ENCODE results near the gene APBA1.

APBA1 gene

DNA sequence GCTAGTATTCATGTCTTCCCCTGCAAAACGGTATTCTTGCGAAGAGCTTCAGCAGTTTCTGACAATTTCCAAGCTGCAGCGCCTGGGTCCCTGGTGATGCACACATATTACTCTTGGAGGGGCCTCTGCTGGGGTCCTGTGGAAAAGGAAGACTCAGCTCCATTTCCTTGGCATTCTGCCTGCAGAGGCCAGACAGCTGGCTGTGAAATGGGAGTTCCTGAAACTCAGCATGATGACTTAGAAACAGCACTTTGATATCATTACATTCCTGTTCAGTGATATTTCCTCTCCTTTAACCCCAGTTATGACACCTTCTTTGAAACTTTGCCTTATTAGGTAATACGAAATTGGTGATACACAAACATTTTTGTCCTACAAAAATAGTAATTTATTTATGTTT lies 98.5 kb downstream of the APBA1 start:
- DNase-seq: no peak

GRCh38 chr9:69572611-69573010 lies 99.6 kb downstream of the APBA1 start:
- no peak for DNase-seq

GRCh38 chr9:69571032-69571431 lies 101.1 kb downstream of the APBA1 start:
- no peak for DNase-seq

GRCh38 chr9:69569738-69570451 lies 102.3 kb downstream of the APBA1 start:
- no peak for DNase-seq

GRCh38 chr9:69564557-69564956 lies 107.6 kb downstream of the APBA1 start:
- DNase-seq: no peak

GRCh38 chr9:69559126-69559525 lies 113.0 kb downstream of the APBA1 start:
- no peak for DNase-seq

DNA sequence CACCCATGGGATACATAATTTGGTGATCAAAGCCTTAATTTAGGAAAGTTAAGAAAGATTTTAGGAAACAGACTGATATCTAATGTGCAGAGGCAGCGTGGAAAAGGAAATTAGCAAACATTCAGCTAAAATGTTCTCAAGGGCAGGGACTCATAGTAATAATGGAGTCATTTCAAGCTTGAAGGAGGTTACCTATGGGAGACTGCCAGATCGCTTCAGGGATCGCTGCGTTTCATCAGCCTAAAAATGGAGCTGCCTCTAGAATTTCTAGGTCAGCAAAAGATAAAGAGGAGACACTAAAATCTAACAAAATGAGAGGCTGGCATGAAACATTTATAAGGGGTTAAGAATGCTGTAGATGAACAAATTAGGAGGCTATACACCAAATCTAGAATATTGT lies 115.5 kb downstream of the APBA1 start:
- no peak for DNase-seq

DNA sequence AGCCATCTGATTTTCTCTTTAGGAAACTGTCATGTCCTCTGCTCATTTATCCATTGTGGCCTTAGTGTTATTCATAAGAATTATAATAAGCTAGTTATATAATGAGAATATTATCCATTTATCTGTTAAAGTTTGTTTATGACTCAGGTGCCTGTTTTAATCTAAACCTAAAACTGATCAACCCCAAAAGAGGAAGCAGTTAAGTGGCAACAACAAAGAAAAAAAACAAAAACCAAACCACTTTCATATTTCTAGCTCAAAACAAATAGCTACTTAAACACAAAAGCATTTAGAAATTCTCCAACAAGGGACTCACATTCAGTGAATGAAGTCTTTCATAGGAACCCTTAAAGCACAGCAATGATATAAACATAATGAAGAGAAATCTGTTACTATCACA lies 116.4 kb downstream of the APBA1 start:
- DNase-seq: no peak

DNA sequence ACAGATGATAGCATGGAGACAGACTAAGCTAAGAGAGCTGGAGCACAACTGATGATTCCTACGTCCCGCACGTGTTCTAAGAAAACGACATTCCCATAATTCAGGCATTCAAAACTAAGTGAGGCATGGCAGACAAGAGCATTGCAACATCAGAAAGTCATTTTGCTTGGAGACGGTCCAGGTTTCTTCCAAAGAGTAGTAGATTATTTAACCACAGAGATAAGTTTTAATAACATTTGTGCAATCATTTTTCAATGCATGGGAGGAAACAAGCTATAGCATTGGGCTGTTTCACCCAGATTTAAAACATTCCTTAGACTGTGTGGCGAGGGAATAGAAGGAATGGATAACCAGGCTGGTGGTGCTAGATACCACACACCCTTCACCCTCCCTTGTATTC lies 117.2 kb downstream of the APBA1 start:
- DNase-seq: no peak

DNA sequence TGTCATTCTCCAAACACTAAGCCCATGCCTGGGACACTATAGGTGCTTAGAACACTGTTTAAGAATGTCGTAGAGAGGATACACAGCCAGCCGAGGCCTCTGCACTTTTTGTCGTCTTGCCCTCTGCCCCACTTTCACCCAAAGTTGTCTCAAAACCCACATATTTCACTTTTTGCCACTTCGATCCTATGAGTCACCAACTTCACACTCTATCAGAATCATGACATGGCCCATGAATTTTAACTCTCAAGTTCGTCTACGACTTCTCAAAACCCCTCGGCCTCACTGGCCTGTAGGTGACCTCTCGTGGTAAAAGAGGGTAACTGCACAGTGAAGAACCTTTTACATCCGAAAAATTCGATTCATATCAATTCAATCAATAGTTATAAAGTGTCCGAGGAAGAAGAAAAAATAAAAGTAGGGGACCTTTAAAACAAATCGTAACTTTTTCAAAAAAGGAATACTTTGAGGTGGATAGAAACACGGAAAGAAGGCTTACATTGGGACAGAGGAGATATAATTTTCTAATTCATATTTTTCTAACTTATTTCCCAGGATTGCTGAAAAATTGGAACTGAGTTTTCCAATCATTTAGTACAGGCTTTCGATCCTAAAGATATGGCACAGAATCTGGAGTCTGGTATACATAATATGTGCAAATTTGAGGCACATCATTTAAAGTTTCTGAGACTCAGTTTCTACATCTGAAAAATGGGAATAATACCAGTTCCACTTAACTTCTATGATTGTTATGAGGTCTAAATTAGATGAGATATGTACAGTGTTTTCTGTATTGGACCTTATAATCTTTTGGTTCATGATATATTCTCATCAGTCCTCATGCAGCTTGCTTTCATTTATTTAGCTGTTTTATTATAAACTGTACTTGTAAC lies 122.6 kb downstream of the APBA1 start:
- DNase-seq: peak; percentile 31

GRCh38 chr9:69548681-69549080 lies 123.5 kb downstream of the APBA1 start:
- DNase-seq: no peak

DNA sequence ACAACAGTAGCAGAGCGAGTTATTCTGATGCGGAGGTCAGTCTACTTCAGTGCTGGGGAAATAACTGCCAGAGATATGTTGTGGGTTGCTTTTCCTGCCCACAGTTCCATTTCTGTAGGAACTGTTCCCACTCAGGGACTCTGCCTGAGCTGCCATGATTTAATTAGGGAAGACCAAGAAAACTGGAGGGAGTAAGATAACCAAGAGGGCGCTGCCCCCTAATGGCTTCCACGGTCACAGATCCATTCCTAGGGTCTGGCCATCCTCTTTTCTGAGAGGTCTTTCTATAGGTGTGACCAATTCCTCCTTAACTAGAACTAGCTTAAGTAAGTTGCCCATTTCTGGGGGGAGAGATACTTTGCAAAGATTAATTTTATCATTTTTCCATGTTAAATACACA lies 125.9 kb downstream of the APBA1 start:
- no peak for DNase-seq

- DNase-seq: no peak
Measured at GRCh38 chr9:69542942-69543704, 129.0 kb downstream of the APBA1 start.

DNA sequence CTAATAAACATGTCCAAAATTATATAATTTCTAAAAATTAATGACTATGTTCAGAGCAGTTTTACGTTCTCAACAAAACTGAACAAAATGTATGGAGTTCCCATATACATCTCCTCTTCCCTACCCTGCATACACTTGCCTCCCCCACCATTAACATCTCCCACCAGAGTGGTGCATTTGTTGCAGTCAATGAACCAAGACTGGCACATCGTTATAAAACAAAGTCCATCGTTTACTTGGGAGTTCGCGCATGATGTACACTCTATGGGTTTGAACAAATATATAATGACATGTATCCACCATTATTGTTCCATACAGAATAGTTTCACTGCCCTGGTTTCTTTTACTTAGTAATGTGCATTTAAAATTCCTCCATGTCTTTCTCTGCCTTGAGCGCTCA lies 130.1 kb downstream of the APBA1 start:
- DNase-seq: no peak

GRCh38 chr9:69535911-69536310 lies 136.3 kb downstream of the APBA1 start:
- DNase-seq: no peak

DNA sequence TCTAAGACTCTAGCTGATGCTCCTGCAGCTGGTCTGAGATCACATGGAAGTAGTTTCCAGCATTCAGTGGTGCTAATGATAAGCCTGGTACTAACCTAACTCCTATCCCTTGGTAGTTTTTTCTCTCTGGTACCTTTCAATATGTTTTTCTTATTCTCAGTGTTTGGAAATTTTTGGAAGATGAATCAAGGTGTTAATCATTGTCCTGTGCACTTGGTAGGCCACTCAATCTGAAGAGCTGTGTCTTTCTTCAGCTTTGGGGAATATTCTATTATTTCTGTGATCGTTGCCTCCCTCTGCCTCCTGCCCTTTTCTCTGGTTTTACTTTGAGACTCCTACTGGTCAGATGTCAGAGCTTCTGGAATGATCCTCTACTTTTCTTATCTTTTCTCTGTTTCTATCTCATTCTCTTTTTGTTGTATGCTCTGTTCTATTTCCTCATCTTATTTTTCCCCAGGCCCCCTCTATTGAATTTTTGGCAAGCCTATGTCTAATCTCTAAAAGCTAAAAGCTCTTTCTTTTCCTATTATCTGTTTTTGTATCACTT lies 136.8 kb downstream of the APBA1 start:
- DNase-seq: no peak

DNA sequence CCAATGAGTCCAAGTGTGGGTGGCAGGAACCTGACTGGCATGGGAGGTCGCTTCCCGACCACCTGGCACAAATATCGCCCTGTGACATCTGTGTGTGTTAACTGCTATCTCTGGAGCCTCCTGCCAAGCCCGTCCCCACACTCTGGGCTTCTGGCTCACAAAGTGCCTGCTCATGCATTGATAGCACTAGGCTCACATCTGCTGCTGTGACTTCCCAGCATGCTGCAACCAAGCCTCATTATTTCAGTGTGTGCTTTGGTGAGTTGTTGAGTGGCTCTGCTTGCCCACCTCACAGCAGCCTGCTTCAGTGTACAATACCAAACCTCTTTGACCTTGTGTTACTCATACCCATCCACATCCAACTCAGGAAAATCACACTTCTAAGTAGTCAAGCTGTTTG lies 139.8 kb downstream of the APBA1 start:
- DNase-seq: no peak

- no peak for DNase-seq
Measured at GRCh38 chr9:69527454-69527853, 144.7 kb downstream of the APBA1 start.

- DNase-seq: no peak
Measured at GRCh38 chr9:69526699-69527098, 145.5 kb downstream of the APBA1 start.

- DNase-seq: no peak
Measured at GRCh38 chr9:69519470-69520240, 152.5 kb downstream of the APBA1 start.

GRCh38 chr9:69516353-69517322 lies 155.5 kb downstream of the APBA1 start:
- no peak for DNase-seq

All from inflammatory macrophage treated with lipopolysaccharide for 4 hours (primary cell).